NCI-H128 (cell line): Measurements from ENCODE around the gene MADD.

Experiments
- DNase-seq: peaks from one replicate; lab custom pipeline; 2025; ENCODE audit not compliant: unreplicated experiment; lab: John Stamatoyannopoulos, UW

Gene MADD

DNA sequence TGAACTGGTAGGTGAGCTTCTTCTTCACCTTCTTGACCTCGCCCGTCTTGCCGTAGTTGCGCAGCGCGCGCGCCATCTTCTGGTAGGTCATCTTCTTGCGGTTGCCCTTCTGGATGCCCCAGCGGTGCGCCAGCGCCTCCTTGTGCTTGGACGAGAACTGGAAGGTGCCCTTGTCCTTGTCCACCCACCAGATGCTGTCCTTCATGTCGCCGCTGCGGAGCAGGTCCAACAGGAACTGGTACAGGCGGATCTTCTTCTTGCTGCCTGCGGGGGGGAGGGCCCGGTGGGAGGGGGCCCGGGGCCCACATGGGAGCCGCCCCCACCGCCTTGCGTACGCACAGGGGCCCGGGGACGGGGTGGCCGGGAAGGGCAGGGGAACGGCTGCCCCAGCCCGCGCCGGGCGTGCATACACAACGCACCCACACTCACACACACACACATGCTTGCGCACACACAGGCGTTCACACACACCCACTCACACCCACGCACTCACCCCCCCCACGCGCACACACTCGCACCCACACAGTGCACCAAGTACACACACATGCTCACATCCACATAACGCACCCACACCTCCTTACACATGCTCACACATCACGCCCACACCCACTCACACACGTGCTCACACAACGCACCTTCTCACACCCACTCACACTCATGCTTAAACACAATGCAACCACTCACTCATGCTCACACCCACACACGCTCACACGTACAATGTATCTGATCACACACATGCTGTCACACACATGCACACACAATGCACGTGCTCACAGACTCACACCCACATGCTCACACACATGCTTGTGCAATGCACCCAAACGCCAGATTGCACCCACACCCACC, 85.6 kb downstream of the MADD start:
- peak; percentile 93 for DNase-seq

DNA sequence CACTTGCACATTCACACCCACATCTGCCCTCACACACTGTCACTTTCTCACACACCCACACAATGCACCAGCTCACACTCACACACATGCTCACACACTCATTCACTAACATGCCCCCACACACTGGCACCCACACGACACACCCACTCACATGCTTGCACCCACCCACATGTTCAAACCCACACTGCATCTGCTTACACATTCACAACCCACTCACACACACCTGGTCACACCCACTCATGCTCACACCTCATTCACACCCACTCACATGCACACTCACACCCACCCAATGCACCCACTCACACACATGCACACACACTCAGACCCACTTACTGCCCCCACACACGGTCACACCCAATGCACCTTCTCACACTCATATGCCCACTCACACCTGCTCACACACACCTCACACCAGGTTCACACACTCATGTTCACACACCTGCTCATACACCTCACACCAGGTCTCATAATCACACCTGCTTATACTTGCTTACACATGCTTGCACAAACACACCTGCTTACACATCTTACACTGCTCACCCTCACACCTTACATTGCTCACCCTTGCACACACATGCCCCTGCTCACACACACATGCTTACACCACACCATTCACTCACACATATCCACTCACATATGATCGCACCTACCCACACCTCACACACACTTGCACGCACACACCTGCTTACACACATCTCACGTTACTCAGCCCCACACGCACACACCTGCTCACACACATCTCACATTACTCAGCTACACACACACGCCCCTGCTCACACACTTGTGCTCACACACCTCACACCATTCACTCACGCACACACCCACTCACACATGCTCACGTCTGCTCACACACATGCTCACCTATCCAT, 86.4 kb downstream of the MADD start:
- DNase-seq = no peak

DNA sequence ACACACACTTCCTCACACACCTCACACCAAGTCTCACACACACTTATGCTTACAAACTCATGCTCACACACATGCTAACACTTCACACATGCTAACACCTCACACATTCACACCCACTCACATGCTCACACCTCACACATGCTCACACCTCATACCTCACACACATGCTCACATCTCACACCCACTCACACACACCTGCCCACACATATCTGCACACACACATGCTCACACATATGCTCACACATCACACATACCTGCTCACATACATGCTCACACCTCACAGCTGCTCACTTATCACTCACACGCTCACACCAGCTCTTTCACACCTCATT, 87.0 kb downstream of the MADD start:
- no peak for DNase-seq

DNA sequence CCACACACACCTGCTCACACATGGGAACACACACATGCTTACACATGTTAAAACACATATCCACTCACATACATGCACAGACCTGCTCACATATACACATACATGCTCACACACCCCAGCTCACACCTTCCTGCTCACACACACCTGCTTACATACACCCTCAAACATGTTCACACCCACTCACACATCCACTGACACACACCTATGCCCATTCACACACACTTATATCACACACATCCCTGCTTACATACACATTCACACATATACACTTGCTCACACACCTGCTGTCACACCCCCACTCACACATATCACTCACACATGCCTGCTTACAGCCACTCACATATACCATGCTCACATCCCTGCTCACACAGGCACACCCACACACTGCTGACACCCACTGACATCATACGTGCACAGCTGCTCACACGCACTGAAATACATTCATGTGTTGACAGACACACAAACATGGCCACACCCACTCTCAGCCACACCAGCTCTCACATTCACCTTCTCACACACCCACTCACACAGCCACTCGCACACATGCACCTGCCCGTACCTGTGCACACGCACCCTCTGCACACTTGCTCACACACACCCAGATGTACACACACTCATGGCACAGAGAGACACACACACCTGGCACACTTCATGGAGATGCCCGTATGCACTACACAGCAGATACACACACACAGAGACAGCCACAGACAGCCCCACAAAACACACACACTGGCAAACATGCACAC, 88.2 kb downstream of the MADD start:
- DNase-seq = no peak

DNA sequence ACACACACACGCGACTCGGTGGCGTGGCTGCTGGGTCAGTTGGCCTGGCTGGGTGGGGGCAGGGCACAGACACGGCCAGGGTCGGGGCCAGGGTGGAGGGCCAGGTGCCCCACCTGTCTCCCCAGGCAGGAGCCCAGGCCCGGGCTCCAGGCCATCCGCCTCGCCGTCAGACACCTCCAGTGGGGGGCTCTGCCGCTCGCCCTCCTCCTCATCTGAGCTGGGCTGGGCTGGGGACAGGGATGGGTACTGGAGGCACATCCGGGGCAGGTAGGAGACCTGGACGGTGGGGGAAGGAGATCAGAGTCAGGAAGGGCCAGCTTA, 88.8 kb downstream of the MADD start:
- DNase-seq = no peak

DNA sequence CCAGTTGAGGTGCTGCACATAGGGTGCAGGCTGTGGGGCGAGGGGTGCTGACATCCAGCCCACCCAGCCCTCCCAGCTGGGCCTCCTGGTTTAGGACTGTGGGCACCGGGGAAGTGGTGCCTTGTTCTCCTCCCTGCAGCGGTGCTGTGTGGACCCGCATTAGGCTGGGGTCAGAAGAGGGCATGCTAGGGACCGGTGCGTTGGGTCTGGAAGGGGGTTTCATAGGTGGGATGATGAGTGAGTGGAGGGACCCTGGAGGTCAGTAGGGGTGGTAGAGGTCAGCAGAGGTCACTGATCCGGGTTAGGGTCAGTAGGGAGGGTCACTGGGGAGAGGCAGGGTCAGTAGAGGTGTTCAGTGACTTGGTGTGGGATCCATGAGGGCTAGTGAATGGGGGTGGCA, 89.2 kb downstream of the MADD start:
- DNase-seq = no peak

DNA sequence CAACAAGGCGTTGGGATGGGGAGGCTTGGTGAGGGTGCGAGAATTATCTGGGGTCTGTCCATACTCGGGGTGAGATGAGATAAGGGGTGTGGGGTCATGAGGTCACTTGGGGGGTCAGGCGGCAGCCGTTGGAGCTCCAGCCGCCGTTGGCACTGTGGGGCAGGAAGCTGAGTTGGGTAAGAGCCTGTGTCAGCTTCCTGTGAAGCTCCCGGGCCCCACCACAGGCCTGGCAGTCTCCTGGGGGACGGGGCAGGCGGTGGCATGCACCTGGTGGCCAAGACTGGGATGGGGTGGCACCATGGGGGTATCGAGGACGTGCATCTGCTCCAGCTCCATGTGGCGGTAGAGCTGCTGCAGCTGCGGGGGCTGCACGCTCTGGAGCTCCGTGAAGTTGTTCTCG, 89.7 kb downstream of the MADD start:
- DNase-seq = no peak

DNA sequence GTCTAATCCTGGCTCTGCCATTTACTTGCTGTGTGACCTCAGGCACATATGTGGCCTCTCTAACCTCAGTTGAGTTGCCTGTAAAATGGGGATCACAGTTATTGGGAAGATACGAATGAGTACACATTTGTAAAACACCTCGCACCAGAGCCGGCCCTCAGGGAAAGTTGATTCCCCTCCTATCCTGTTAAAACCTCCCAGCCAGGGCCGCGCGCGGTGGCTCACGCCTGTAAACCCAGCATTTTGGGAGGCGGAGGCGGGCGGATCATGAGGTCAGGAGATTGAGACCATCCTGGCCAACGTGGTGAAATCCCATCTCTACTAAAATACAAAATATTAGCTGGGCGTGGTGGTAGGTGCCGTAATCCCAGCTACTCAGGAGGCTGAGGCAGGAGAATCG, 90.4 kb downstream of the MADD start:
- DNase-seq = no peak

DNA sequence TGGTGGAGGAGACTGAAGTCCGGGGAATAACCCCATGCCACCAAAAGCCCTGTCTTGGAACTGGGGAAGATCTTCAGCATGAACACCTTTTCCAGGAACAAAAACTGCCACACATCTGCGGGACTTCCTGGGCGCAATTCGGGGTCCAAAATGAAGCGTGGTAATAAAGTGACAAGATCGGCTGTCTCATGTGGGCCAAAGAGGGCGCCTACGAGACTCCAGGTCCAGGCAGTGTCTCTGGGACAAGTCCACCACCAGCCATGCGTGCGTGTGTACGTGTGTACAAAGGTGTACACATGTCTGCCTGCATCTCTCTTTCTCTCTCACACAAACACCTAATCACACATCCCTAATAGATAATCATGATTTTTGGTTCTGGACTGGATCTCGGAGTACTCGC, 91.5 kb downstream of the MADD start:
- DNase-seq = no peak

DNA sequence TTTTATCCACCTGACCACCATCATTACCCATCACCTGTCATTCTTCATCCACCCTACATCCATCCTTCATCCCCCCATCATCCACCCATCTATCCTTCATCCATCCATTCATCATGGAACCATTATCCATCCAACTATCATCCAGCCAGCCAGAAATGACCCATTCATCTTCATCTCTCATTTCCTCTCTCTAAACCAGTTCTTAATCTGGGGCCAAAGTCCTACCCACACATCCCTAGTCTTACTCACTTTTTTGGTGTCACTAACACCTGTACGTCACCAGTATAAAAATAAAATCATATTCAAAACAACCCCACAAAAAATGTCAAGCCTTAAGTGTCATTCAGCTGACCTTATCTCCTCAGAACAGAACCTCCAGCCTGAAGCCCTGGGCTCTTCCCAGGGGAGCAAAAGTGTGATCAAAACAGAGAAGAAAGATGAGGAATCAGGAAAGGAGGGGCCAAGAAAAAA, 96.1 kb downstream of the MADD start:
- DNase-seq = no peak

DNA sequence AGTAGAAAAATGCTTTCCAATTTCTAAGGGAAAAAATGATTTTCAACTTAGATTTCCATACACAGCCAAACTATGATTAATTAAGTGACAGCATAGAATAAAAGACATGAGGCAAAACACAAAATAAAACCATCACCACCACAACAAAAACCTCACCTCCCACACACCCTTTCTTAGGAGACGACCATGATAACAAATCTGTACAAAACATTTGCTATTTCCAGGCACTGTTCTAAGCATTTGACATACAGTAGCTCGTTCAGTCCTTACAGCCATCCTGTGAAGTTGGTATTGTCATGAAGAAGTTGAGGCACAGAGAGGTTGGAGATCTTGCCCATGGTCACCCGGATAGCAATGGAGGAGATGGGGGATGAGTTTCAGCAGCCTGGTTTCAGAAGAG, 99.7 kb downstream of the MADD start:
- no peak for DNase-seq

DNA sequence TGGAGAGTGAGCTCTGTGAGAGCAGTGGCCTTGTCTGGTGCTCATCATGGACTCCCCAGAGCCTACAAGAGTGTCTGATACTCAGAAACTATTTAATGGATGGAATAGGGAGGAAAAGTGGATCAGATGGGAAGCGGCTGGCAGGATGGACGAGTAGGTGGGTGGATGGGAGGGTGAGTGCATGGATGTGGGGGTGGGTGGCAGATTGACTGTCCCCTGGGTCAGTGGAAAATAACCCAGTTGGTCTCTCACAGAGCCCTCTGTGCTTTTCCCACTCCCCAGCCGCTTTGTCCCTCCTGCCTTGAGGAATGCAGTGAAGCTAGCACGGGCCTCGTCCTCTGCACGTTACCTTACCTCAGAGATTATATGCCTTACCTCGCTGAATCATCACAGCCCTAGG, 102.5 kb downstream of the MADD start:
- no peak for DNase-seq

DNA sequence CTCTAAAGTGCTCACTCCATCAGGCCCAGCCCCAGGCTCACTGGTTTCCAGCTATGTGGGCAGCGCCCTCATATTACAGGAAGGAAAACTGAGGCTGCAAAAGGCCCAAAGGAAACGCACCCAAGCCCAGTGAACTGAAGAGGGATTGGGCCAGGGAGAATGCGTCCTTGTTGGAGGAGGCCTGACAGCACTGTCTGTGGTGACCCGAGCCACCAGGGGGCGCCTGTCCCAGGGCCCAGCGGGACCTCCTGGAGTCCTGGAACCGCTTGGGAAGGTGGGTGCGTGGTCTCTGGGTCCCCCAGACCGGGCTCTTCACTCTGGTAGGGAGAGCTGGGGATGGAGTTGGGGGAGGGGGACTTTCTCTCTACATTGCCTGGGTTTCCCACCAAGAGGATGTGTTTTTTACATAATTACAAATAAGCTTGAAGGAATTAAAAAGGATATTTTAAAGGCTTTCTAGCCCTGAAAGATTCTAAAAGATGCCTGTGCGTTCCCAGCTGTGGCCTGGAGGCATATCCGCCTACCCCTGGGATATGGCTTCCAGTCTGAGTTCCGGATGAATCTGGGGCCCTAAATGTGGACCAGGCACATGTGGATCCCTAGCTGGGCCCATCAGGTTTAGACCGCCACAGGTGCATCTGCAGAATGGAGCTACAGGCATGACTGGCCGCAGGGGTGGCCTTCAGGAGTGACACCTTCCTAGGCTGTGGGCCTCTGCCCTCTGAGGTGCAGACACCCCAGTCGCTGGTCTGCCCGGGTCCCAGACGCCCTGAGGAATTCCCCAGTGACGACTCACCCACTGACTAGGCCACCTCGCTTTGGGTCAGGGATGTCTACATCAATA, 104.2 kb downstream of the MADD start:
- no peak for DNase-seq

DNA sequence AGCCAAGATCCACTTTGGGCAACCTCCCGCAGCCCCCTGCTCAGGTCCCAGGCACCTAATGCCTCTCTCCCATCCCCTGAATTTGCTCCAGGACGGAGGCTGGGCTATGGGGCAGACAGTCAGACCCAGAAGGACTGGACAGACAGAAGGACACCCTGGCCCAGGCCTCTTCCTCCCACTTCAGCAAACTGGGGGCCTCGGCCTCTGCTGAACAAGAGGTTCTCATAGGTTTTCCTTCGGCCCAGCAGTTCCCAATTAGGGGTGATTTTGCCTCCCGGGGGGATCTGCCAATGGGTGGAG, 104.7 kb downstream of the MADD start:
- DNase-seq = no peak

DNA sequence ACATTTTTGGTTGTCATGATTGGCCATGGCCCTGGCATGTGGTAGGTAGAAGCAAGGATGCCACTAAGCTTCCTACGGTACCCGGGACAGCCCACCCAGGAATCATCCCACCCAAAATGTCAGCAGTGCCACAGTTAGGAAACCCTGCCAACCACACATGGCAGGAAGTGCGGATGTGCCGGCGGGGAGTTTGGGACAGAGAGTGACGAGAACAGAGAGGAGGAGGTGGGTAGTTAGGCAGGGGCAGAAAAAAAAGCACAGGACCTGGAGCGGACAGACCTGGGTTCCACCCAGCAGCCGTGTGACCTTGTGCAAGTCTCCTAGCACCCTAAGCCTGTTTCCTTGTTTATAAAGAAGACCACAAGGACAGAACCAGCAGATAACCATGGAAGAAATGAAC, 105.1 kb downstream of the MADD start:
- no peak for DNase-seq

DNA sequence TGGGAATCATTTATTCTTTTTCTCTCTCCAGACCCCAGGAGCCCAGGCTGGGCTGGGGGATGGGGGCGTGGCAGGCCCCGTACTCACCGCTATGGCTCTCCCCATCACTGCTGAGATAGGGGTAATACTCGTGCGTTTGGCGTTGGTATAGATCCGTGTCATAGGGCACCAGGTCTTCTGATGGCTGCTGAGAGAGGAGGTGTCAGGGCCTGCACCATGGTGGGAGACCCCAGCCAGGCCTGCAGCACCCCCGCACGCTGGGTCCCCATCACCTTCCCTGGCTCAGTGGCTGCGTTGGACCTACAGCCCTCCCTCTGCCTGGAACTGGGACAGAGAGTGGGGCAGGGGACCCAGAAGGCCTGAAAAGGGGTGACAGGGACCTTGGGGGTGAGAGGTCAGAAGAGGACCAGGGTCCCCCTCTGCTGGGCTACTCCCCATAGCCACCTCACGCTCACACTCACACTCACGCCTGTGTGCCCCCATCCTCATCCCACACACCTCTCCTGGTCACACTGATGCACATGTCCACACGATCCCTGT, 105.7 kb downstream of the MADD start:
- no peak for DNase-seq

DNA sequence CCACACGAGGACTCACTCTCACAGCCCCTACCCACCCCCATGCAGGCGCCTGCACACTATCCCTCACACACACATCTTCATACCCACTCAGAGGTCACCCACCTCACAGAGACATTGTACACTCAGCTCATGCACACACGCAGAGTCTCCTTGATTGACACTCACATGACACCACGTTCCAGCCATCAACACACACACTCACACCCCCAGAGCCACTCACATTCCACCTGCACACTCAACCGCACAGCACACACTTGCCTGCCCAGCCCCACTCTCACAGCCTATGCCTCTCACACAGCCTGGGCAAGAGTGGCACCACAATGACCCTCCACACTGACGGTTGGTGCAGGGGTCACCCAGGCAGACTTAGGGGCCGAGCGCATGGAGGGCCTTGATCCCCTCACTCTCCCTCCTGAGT, 106.2 kb downstream of the MADD start:
- no peak for DNase-seq

DNA sequence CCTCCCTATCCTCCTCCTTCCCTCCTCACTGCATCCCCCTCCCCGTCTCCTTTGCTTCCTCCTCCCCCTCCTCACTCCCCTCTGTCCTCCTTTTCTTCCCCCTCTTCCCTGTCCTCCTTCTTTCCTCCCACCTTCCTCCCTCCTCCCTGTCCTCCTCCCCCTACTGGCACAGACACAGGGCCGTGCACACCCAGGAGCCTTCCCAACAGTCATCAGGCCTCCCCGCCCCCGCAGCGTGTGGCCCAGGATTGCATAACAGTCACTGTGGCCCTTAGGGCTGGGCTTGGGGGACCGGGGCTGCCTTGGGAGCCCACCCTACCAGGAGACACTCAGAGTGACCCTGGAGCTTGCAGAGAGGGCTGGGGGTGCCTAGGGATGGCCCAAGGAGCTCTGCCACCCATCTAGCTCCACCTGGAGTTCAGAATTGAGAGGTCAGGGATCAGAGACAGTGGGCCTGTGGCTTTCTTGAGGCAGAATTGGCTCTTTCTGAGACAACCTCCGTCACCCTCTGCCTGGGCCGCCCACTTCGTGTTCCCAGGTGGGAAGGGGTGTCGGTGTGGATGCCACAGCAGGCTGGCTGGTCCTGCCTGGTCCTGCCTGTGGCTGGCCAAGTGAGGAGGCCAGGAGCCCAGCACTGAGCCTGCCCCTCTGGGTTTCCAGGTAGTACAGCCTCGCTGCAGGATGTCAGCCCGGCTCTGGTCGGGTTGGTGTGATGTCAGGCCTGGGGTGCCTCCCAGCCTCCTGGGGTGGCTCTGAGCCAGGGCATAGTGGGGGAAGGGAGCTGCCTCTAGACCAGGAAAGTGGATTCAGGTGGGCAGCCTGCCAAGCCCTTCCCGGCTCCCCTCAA, 106.8 kb downstream of the MADD start:
- DNase-seq = no peak

DNA sequence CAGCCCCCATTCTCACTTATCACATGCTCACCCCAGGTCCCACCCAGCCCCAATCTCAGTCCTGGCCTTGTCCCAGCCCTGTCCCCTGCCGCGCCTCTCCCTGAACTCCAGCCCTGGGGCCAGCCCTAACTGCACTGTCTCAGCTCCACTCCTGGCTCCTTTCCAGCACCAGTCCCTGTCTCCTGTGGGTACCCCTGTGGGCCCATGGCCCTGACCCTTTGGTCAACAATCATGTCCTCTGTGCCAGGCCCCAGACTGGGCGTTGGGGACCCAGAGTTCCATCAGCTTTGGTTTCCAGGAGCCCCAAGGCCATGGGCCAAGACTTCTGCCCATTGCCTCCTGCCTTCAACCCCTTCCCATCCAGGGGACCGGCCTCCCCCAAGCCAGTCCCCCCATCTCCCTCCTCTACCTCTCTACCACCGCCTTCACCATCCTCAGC, 107.7 kb downstream of the MADD start:
- no peak for DNase-seq
